ENCODE measurements around the gene LRCH4. TPM values are rescaled to one million over a fixed set of nuclear protein-coding genes. Genes with fewer than 3 reads are reported as not detected.

LRCH4 gene
- total and polyA plus RNA-seq, 2 of the 13 experiments (the other 11 are each of a cell fraction or from before 2014, with no cell fraction given) = 7.0 to 9.3 TPM

DNA sequence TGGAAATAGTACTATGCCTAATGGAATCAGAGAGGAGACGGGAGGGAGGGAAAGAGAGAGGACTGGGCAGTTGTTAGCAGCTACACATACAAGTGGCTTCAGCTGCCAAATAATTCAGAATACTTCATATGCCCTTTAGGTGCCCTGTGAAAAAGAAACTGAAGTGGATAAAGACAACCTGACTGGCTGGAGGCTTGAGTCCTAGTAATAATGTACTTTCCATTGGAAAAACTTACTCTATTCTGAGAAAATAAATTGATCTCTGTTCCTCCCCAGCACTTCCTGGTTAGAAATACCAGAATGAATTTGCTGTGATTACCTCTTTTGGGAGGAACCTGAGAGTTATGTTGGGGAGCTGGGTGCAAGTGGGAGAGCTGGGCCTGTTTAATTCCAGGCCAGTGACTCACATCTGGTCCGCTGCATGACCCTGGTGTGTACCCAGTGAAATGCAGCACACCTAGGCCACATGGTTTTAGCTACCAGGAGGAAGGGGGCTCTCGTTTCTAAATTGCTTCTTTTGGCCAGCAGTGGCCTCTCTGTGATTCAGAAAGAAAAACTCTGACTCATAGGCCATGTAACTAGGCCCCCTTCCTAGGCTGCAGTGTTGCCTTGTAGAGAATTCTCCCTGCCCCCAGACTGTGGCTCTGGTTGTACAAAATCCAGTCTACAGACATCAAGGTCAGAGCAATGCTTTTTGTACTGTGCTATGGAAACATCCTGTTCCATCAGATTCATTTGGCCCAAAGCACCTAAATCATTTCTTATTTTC, 40.4 kb downstream of the LRCH4 start (continued):
- TF ChIP-seq ZNF790 (CRISPR knock-in tag; IDR thresholded peaks at IDR 0.05; ENCODE audit: borderline replicate concordance) (no peak), DZIP1 (CRISPR knock-in tag; IDR thresholded peaks at IDR 0.05) (no peak), RFX1 (IDR thresholded peaks at IDR 0.05) (no peak), KDM6A (CRISPR knock-in tag; IDR thresholded peaks at IDR 0.05; ENCODE audit: low read depth) (0 out of 2 replicates have a peak, but pooled peaks have one; percentile 39), MAFK (conservative IDR thresholded peaks at IDR 0.05 in 1 of 2, IDR thresholded peaks at IDR 0.05 in 1 of 2; ENCODE audit: low read length in 2 of 2) (no peak), ZNF225 (CRISPR knock-in tag; IDR thresholded peaks at IDR 0.05) (no peak), HINFP (CRISPR knock-in tag; IDR thresholded peaks at IDR 0.05; ENCODE audit: low read depth) (peak; percentile 83; the same call in 1 of the 2 replicates), ZNF749 (CRISPR knock-in tag; IDR thresholded peaks at IDR 0.05; ENCODE audit: borderline replicate concordance) (no peak), MED1 (CRISPR knock-in tag; IDR thresholded peaks at IDR 0.05) (peak; percentile 88), MLX (CRISPR knock-in tag; IDR thresholded peaks at IDR 0.05) (peak; percentile 97), BRD4 (CRISPR knock-in tag; IDR thresholded peaks at IDR 0.05) (no peak; the same call in 1 of the 2 replicates), SOX6 (IDR thresholded peaks at IDR 0.05) (no peak), SOX6 (CRISPR knock-in tag; IDR thresholded peaks at IDR 0.05) (peak; percentile 52; the same call in 1 of the 2 replicates), MYNN (CRISPR knock-in tag; IDR thresholded peaks at IDR 0.05; ENCODE audit: low read depth) (no peak; the same call in 1 of the 2 replicates), PCBP2 (optimal IDR thresholded peaks at IDR 0.05; ENCODE audit: low read depth, low read length, poor library complexity, severe bottlenecking) (no peak)
- TF ChIP-seq, protein P1, sequence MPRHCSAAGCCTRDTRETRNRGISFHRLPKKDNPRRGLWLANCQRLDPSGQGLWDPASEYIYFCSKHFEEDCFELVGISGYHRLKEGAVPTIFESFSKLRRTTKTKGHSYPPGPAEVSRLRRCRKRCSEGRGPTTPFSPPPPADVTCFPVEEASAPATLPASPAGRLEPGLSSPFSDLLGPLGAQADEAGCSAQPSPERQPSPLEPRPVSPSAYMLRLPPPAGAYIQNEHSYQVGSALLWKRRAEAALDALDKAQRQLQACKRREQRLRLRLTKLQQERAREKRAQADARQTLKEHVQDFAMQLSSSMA (CRISPR knock-in tag; IDR thresholded peaks at IDR 0.05) = 0 out of 2 replicates have a peak, but pooled peaks have one; percentile 28
- TF ChIP-seq, protein P2, sequence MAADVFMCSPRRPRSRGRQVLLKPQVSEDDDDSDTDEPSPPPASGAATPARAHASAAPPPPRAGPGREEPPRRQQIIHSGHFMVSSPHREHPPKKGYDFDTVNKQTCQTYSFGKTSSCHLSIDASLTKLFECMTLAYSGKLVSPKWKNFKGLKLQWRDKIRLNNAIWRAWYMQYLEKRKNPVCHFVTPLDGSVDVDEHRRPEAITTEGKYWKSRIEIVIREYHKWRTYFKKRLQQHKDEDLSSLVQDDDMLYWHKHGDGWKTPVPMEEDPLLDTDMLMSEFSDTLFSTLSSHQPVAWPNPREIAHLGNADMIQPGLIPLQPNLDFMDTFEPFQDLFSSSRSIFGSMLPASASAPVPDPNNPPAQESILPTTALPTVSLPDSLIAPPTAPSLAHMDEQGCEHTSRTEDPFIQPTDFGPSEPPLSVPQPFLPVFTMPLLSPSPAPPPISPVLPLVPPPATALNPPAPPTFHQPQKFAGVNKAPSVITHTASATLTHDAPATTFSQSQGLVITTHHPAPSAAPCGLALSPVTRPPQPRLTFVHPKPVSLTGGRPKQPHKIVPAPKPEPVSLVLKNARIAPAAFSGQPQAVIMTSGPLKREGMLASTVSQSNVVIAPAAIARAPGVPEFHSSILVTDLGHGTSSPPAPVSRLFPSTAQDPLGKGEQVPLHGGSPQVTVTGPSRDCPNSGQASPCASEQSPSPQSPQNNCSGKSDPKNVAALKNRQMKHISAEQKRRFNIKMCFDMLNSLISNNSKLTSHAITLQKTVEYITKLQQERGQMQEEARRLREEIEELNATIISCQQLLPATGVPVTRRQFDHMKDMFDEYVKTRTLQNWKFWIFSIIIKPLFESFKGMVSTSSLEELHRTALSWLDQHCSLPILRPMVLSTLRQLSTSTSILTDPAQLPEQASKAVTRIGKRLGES (CRISPR knock-in tag; IDR thresholded peaks at IDR 0.05; ENCODE audit: borderline replicate concordance) = no peak
- TF ChIP-seq, protein P3, sequence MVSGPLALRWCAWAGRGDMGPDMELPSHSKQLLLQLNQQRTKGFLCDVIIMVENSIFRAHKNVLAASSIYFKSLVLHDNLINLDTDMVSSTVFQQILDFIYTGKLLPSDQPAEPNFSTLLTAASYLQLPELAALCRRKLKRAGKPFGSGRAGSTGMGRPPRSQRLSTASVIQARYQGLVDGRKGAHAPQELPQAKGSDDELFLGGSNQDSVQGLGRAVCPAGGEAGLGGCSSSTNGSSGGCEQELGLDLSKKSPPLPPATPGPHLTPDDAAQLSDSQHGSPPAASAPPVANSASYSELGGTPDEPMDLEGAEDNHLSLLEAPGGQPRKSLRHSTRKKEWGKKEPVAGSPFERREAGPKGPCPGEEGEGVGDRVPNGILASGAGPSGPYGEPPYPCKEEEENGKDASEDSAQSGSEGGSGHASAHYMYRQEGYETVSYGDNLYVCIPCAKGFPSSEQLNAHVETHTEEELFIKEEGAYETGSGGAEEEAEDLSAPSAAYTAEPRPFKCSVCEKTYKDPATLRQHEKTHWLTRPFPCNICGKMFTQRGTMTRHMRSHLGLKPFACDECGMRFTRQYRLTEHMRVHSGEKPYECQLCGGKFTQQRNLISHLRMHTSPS (CRISPR knock-in tag; IDR thresholded peaks at IDR 0.05; ENCODE audit: low read depth) = no peak

Measured in HepG2 (cell line).